Natural killer cell (primary cell): ENCODE data around the gene NFX1. TPM values are rescaled to one million over a fixed set of nuclear protein-coding genes. Genes with fewer than 3 reads are reported as not detected.

Experiments used
- ATAC-seq, 3 donors: fragments of 150-1000 bp in 2 of 3; fragments of 200-7000 bp in 1 of 3; cut with Tn5 transposase; 1 replicate in 1 of 3; 2 replicates in 2 of 3; pipeline ENCODE4 v1.10.0; 2021; ENCODE audit warnings: mild to moderate bottlenecking in 2 of 3, moderate library complexity in 2 of 3
- DNase-seq, 2 donors: peaks; one replicate each; pipeline versions ENCODE4 v3.0.0 to v3.0.0-alpha.2; 2013 to 2021; ENCODE audit warnings: mixed read lengths in 1 of 2
- H3K27ac ChIP-seq: one replicate; pipeline ENCODE4 v1.5.1; 2013; ENCODE audit warnings: mild to moderate bottlenecking, low read length
- H3K27me3 ChIP-seq: one replicate; pipeline ENCODE4 v1.6.1; 2013; ENCODE audit warnings: low read length; ENCODE audit not compliant: control insufficient read depth, insufficient read depth
- H3K36me3 ChIP-seq: one replicate; pipeline ENCODE4 v1.6.1; 2013; ENCODE audit warnings: low read length; ENCODE audit not compliant: control insufficient read depth, insufficient read depth
- H3K4me1 ChIP-seq: one replicate; pipeline ENCODE4 v1.6.1; 2013; ENCODE audit warnings: low read length; ENCODE audit not compliant: control insufficient read depth, insufficient read depth
- H3K4me3 ChIP-seq: one replicate; pipeline ENCODE4 v1.5.1; 2013; ENCODE audit warnings: low read length
- H3K9me3 ChIP-seq: one replicate; pipeline ENCODE4 v1.6.1; 2013; ENCODE audit warnings: low read length; ENCODE audit not compliant: control insufficient read depth, insufficient read depth
- H3K27ac Mint-ChIP-seq, 2 donors: one replicate each; pipeline ENCODE4 v1.8.0; 2022; ENCODE audit warnings: mild to moderate bottlenecking in 2 of 2, mixed read lengths in 2 of 2, moderate library complexity in 1 of 2
- H3K27me3 Mint-ChIP-seq, 2 donors: one replicate each; pipeline ENCODE4 v1.8.0; 2022; ENCODE audit warnings: low read depth in 2 of 2, mixed read lengths in 2 of 2
- H3K36me3 Mint-ChIP-seq: one replicate; pipeline ENCODE4 v1.8.0; 2022; ENCODE audit warnings: mixed read lengths
- H3K4me1 Mint-ChIP-seq, 2 donors: one replicate each; pipeline ENCODE4 v1.8.0; 2022; ENCODE audit warnings: mixed read lengths in 2 of 2
- H3K4me3 Mint-ChIP-seq: one replicate; pipeline ENCODE4 v1.8.0; 2022; ENCODE audit warnings: mild to moderate bottlenecking, moderate library complexity, mixed read lengths
- H3K9me3 Mint-ChIP-seq, 2 donors: one replicate each; pipeline ENCODE4 v1.8.0; 2022; ENCODE audit warnings: mixed read lengths in 2 of 2
- CTCF ChIP-seq: fragments of 200-600 bp; IDR thresholded peaks from one replicate; pipeline ENCODE4 v1.8.0; 2022; ENCODE audit warnings: antibody characterized with exemption
- WGBS: methylation state at CpG from one replicate; pipeline ENCODE4 v1.1.7; 2013; ENCODE audit warnings: missing lambda C conversion rate; ENCODE audit not compliant: insufficient coverage; 5-methylcytosine and 5-hydroxymethylcytosine counted together
- intact Hi-C: fragments of 100-400 bp; cut with micrococcal nuclease; formaldehyde crosslinking; loops from one replicate; pipeline ENCODE4 v1.14.2; 2022
- total RNA-seq, 4 donors: library from RNA; stranded (reverse); fragments of 120-200 nt in 1 of 4; gene quantifications; one replicate each; pipeline versions ENCODE4 v1.2.3 to v1.2.4, GENCODE V29; 2013 to 2022

NFX1 gene
- total RNA-seq, 3 donors from 2014 or later (not counting 1 experiment from before 2014, with no cell fraction given): 33.0 to 38.8 (median 38.5) TPM

- DNase-seq (no peak), ATAC-seq (no peak)
- Histone ChIP-seq H3K4me3 (no peak overlapping the region), H3K9me3 (no peaks in the 10 kb centered on the region), H3K27me3 (no peaks in the 10 kb centered on the region), H3K4me1 (no peaks in the 10 kb centered on the region), H3K27ac (no peak overlapping the region), H3K36me3 (peaks cover 48% of the 10 kb centered on the region)
- WGBS: 96% methylated on average over 2 of the region's 2 CpGs
- H3K36me3 Mint-ChIP-seq: peaks cover 26% of the 10 kb centered on the region
- H3K9me3 Mint-ChIP-seq: no peaks in the 10 kb centered on the region
- intact Hi-C loops: no loop called here
- TF ChIP-seq CTCF: no peak
- no peaks in the 10 kb centered on the region for H3K27me3 Mint-ChIP-seq
- H3K4me3 Mint-ChIP-seq: no peak overlapping the region
- H3K4me1 Mint-ChIP-seq: peaks cover 0 to 7% of the 10 kb centered on the region in 2 donors
- H3K27ac Mint-ChIP-seq: no peak overlapping the region
Measured at GRCh38 chr9:33349743-33350142, 59.4 kb downstream of the NFX1 start.

DNA sequence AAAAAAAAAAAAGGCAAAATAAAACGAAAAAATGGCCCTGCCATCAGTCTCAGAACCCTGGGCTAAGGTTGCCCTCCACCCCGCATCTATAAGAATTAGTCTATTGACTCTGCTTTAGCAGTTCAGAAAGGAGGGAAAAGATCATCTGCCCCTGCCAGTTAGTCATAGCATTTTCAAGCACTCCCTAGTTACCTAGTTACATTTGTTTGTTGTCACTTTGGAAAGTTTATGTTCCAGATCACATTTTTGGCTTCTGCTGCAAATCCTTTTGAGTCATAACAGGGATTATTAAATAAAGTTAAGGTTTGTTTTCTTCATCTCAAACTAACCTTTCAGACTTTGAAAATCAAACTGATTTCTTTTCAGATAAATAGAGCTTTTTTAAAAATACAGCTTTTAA, 60.0 kb downstream of the NFX1 start:
- no peaks in the 10 kb centered on the region for H3K27me3 Mint-ChIP-seq
- H3K4me1 Mint-ChIP-seq: peaks cover 0 to 7% of the 10 kb centered on the region in 2 donors
- no peaks in the 10 kb centered on the region for H3K9me3 Mint-ChIP-seq
- Histone ChIP-seq H3K27ac (no peak overlapping the region), H3K4me1 (no peaks in the 10 kb centered on the region), H3K36me3 (peaks cover 49% of the 10 kb centered on the region), H3K9me3 (no peaks in the 10 kb centered on the region), H3K27me3 (no peaks in the 10 kb centered on the region), H3K4me3 (no peak overlapping the region)
- no peak overlapping the region for H3K27ac Mint-ChIP-seq
- WGBS: 92% methylated on average over 2 of the region's 2 CpGs
- no peak for DNase-seq
- no peak overlapping the region for H3K4me3 Mint-ChIP-seq
- H3K36me3 Mint-ChIP-seq: peaks cover 26% of the 10 kb centered on the region
- ATAC-seq: no peak
- TF ChIP-seq CTCF: no peak
- intact Hi-C loops: no loop called here

DNA sequence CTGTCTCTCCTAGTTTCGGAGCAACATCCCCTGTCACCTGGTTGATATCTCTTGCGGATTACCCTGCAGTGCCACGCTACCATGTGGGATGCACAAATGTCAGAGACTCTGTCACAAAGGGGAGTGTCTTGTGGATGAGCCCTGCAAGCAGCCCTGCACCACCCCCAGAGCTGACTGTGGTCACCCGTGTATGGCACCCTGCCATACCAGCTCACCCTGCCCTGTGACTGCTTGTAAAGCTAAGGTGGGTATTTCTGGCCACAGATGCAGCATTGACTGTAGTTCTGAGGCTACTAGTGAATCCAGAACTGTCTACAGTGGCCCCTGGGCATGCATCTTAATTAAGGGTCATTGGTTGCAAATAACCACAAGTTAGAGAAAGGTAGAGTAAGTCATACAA, 61.2 kb downstream of the NFX1 start:
- WGBS: 89% methylated on average over 4 of the region's 4 CpGs
- H3K36me3 ChIP-seq: peaks cover 42% of the 10 kb centered on the region
- no peaks in the 10 kb centered on the region for H3K27me3 ChIP-seq
- Mint-ChIP-seq H3K27me3 (no peaks in the 10 kb centered on the region), H3K4me1 (peaks cover 0 to 7% of the 10 kb centered on the region in 2 donors), H3K36me3 (peaks cover 21% of the 10 kb centered on the region), H3K9me3 (no peaks in the 10 kb centered on the region), H3K4me3 (no peak overlapping the region), H3K27ac (peak overlapping the region; percentile 24 to 29)
- no peaks in the 10 kb centered on the region for H3K9me3 ChIP-seq
- ATAC-seq (no peak), DNase-seq (no peak)
- H3K4me3 ChIP-seq: no peak overlapping the region
- H3K27ac ChIP-seq: no peak overlapping the region
- TF ChIP-seq CTCF: no peak
- intact Hi-C loops: no loop called here
- H3K4me1 ChIP-seq: no peaks in the 10 kb centered on the region

GRCh38 chr9:33354651-33355211, 64.4 kb downstream of the NFX1 start:
- 86% methylated on average over 4 of the region's 5 CpGs for WGBS
- Histone ChIP-seq H3K4me3 (no peak overlapping the region), H3K36me3 (peaks cover 15% of the 10 kb centered on the region), H3K4me1 (no peaks in the 10 kb centered on the region), H3K27ac (no peak overlapping the region), H3K9me3 (no peaks in the 10 kb centered on the region), H3K27me3 (no peaks in the 10 kb centered on the region)
- Mint-ChIP-seq H3K27ac (peak overlapping the region in 1 of 2 donors; percentile 40), H3K4me1 (peaks cover 0 to 7% of the 10 kb centered on the region in 2 donors), H3K9me3 (no peaks in the 10 kb centered on the region), H3K27me3 (no peaks in the 10 kb centered on the region), H3K36me3 (no peaks in the 10 kb centered on the region), H3K4me3 (no peak overlapping the region)
- intact Hi-C loops: no loop called here
- DNase-seq (no peak), ATAC-seq (no peak)
- TF ChIP-seq CTCF: no peak
